Psoas muscle (tissue), 8 donors: ENCODE data around the gene BCL2L11. TPM values are rescaled to one million over a fixed set of nuclear protein-coding genes. Genes with fewer than 3 reads are reported as not detected.
A peak's percentile ranks its signal among the peaks of the same experiment; 100 is the strongest.

Source experiments
- ATAC-seq, 4 donors: fragments of 200-7000 bp; cut with Tn5 transposase; one replicate each; pipeline ENCODE4 v1.9.1; 2020; ENCODE audit warnings: moderate library complexity in 3 of 4, mild to moderate bottlenecking in 2 of 4
- DNase-seq, 2 donors: peaks; one replicate each; pipeline ENCODE4 v3.0.0-alpha.2; 2020
- H3K27ac ChIP-seq: fragments of 200-600 bp; one replicate; pipeline ENCODE4 v1.8.0; 2022
- H3K27me3 ChIP-seq, 3 donors: fragments of 200-600 bp in 1 of 3; one replicate each; pipeline versions ENCODE4 v1.6.1 to v1.8.0; 2013 to 2022; ENCODE audit warnings: low read length in 2 of 3, mild to moderate bottlenecking in 2 of 3, moderate library complexity in 1 of 3; ENCODE audit not compliant: insufficient read depth in 3 of 3
- H3K36me3 ChIP-seq, 2 donors: fragments of 200-600 bp in 1 of 2; one replicate each; pipeline versions ENCODE4 v1.6.1 to v1.8.0; 2013 to 2022; ENCODE audit warnings: low read depth in 1 of 2, mild to moderate bottlenecking in 1 of 2, moderate library complexity in 1 of 2; ENCODE audit not compliant: insufficient read depth in 1 of 2
- H3K4me1 ChIP-seq: fragments of 200-600 bp; one replicate; pipeline ENCODE4 v1.8.0; 2022
- H3K4me3 ChIP-seq: fragments of 200-600 bp; one replicate; pipeline ENCODE4 v1.8.0; 2022; ENCODE audit warnings: mild to moderate bottlenecking
- H3K9me3 ChIP-seq: fragments of 200-600 bp; one replicate; pipeline ENCODE4 v1.8.0; 2022
- CTCF ChIP-seq: fragments of 200-600 bp; IDR thresholded peaks from one replicate; pipeline ENCODE4 v1.8.0; 2022; ENCODE audit warnings: antibody characterized with exemption
- WGBS, 3 donors: extraction: QIAGEN DNeasy Blood & Tissue Kit; methylation state at CpG; one replicate each; pipeline versions ENCODE4 v1.1.6 to v1.1.7; 2013; 5-methylcytosine and 5-hydroxymethylcytosine counted together
- intact Hi-C, 2 donors: fragments of 100-400 bp; cut with DNase I; formaldehyde crosslinking; loops; one replicate each; pipeline versions ENCODE4 v1.11.0 to v1.14.2; 2022
- polyA plus RNA-seq, 3 donors: library from polyadenylated mRNA; stranded (reverse); fragments of 200-250 nt; gene quantifications; one replicate each; pipeline ENCODE4 v1.2.3, GENCODE V29; 2013
- total RNA-seq, 4 donors: library from RNA; stranded (reverse); fragmentation: NEBNext Ultra II Directional in 2 of 4; extraction: Animal tissue kit (Norgen Biotek cat#: 25700) in 2 of 4; gene quantifications; one replicate each; pipeline versions ENCODE4 v1.2.1 to v1.2.4, GENCODE V29; 2021 to 2023
- donor health status: healthy with polysubstance abuse.
- donor health status: DM: no; HTN: no; CAD: no; lungs with moderate emphysema.
- donor health status: Bipolar disorder and iron deficiency.
- donor health status: healthy.
- donor health status: DM: yes; HTN: yes; CAD: no.
- donor health status: DM: no; HTN: no; CAD: no.
- donor health status: DM: no; HTN: no; CAD: no.
- donor health status: DM: yes; HTN: yes; CAD: no.

Gene BCL2L11
- total and polyA plus RNA-seq, 7 donors: 2.5 to 25.4 (median 8.2) TPM

GRCh38 chr2:111162718-111163331, 42.1 kb downstream of the BCL2L11 start:
- H3K36me3 ChIP-seq: peaks cover 0 to 19% of the 10 kb centered on the region in 2 donors
- intact Hi-C loops: no loop called here
- peaks cover 54% of the 10 kb centered on the region for H3K4me1 ChIP-seq
- no peaks in the 10 kb centered on the region for H3K27me3 ChIP-seq
- DNase-seq (no peak), ATAC-seq (no peak)
- WGBS, 3 donors: 65 to 70% (median 68%) methylated on average over 12 of the region's 12 CpGs
- TF ChIP-seq CTCF: no peak
- H3K27ac ChIP-seq: peak overlapping the region; percentile 73
- H3K4me3 ChIP-seq: no peak overlapping the region
- no peaks in the 10 kb centered on the region for H3K9me3 ChIP-seq

- no peak for DNase-seq
- Histone ChIP-seq H3K4me3 (no peak overlapping the region), H3K36me3 (peaks cover 0 to 19% of the 10 kb centered on the region in 2 donors), H3K4me1 (peaks cover 64% of the 10 kb centered on the region), H3K9me3 (no peaks in the 10 kb centered on the region), H3K27me3 (no peaks in the 10 kb centered on the region), H3K27ac (no peak overlapping the region)
- intact Hi-C loops: no loop called here
- WGBS, 3 donors: 96 to 97% (median 97%) methylated on average over 12 of the region's 12 CpGs
- no peak for ATAC-seq
- no peak for TF ChIP-seq CTCF
Measured at GRCh38 chr2:111164078-111164477, 43.4 kb downstream of the BCL2L11 start.

- DNase-seq: peak; percentile 48 to 77
- ATAC-seq: no peak
- TF ChIP-seq CTCF: no peak
- WGBS, 3 donors: 37 to 53% (median 39%) methylated on average over 7 of the region's 7 CpGs
- Histone ChIP-seq H3K4me1 (peaks cover 55% of the 10 kb centered on the region), H3K9me3 (no peaks in the 10 kb centered on the region), H3K27ac (no peak overlapping the region), H3K27me3 (no peaks in the 10 kb centered on the region), H3K4me3 (no peak overlapping the region), H3K36me3 (peaks cover 0 to 19% of the 10 kb centered on the region in 2 donors)
- intact Hi-C loops: no loop called here
Measured at GRCh38 chr2:111165084-111165483, 44.4 kb downstream of the BCL2L11 start.

- Histone ChIP-seq H3K4me3 (no peak overlapping the region), H3K9me3 (no peaks in the 10 kb centered on the region), H3K4me1 (peaks cover 44% of the 10 kb centered on the region), H3K27ac (no peak overlapping the region), H3K36me3 (peaks cover 0 to 19% of the 10 kb centered on the region in 2 donors), H3K27me3 (no peaks in the 10 kb centered on the region)
- 93 to 96% (median 94%) methylated on average over 5 of the region's 5 CpGs for WGBS, 3 donors
- ATAC-seq (no peak), DNase-seq (no peak)
- intact Hi-C loops: no loop called here
- no peak for TF ChIP-seq CTCF
Measured at GRCh38 chr2:111166115-111166514, 45.4 kb downstream of the BCL2L11 start.
